ENCODE measurements around the gene SCFD2.

Gene SCFD2

DNA sequence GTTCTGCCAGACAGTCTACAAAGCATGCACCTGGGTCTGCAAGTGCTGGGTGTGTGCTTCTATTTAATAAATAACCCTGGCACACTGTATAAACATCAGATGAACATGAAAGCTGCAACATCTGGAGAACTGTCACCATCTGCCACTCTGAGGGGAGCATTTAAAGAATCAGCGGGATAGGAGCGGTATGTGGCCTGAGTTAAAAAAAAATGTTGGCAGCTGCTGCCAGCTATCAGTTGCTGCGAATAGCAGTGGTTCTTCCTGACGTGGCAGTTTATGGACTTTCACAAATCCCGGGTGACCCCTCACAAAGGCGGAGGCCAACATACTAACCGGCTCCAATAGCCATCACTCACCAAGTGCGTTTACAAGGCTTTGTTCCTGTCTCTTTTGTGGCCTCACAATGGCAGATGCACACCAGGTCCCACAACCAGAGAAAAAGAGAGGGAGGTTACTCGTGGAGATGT lies 408.6 kb downstream of the SCFD2 start:
- DNase-seq (ENCODE audit: low read depth in 2 of 2): no peak

DNA sequence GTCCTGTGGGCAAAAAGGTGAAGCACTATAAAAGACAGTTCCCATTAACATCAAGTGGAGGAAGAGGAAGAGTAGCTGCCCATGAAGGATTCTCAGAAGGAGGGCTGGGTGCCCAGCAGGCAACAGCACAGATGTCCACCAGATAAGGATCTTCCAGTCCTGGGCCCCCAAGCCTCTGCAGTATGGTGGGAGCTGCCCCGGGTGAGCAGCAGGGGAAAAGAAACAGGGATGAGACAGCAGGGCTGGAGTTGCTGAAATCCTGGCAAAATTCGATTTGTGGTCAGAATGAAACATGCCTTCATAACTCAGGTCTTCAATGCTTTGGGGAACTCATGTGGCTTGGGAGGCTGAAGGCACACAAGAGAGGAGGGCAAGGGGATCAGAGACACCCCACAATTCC lies 409.2 kb downstream of the SCFD2 start:
- DNase-seq (ENCODE audit: low read depth in 2 of 2): no peak

DNA sequence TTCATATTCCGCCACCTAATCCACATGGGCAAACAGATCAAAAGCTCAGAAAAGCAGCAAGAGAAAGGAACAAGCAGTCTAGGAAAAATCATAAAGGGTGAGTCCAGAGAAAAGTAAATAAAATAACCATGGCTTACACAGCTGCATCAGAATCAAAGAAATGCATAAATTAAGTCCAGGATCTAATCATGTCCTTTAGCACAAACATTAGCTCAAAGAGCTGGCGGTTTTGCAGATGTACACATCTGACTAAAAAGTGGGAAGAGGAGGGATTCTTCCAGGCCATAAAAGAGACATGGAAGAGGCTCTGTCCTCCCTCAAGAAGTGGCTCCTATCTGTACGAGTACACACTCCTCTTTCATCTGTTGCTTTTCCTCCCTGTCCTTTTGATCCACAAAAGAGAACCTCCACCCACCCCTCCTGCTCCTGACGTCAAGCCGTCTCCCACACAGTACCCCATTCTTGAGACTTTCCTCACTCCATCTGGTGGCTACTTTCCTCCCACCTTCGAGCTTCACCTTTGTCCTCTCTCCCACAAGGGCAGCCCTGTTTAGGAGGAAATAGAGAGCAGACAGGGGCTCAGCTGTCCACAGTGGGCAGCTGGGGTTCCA lies 411.2 kb downstream of the SCFD2 start:
- no peak for DNase-seq (ENCODE audit: low read depth in 2 of 2)

DNA sequence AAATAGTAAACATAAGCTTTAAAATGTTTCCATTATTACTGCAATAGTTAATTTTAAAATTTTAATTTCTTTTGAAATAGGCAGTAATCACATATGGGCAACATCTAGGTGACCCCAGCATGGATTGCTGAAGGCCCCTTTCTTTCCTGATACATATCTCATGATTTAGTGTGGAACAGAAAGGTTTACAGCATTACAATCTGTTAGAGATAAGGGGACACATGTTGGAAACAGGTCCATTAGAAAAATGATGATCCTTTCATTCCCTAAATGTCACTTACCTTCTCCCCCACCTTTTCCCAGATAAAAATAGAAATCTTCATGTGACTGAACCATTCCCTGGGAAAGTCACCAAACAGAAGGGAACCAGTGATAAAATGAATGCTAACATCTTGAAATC lies 413.3 kb downstream of the SCFD2 start:
- DNase-seq (ENCODE audit: low read depth in 2 of 2): no peak

GRCh38 chr4:52951016-52951415 lies 414.8 kb downstream of the SCFD2 start:
- no peak for DNase-seq (ENCODE audit: low read depth in 2 of 2)

DNA sequence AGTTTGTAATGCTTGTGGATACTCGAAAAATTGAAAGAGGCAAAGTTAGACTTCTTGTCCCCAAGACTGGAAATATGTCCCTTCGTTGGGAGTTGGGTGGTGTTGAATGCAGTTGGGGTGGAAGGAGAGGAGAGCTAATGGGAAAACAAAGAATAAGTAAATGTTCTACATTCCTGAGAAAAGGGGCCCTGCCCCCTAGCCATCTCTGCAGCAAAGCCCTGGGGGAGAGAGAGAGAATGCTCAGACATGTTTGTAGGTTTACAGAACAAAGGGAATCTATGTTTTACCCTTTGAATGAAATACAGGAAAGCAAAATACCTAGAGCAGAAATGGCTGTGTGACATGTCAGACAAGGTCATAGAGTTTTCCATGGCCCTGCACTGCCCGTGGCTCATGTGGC lies 415.6 kb downstream of the SCFD2 start:
- DNase-seq (ENCODE audit: low read depth in 2 of 2): no peak

- no peak for DNase-seq (ENCODE audit: low read depth in 2 of 2)
These were observed 416.5 kb downstream of the SCFD2 start for GRCh38 chr4:52949336-52949735.

DNA sequence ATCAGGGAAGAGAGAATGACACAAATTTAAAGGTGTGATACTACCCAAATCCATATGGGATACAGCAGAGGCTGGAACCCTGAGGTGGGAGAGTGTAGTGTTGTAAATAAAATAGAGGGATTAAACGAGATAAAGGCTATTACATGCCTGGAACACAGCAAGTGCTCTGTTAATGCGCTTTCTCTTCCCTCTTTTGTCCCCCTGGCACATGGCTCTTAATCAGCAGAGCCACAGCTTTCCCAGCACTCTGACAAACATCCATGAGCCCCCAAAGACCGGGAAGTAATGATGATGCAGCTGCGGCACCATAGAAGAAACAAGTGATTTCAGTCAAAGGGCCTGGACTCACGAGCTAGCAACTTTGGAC lies 417.8 kb downstream of the SCFD2 start:
- no peak for DNase-seq (ENCODE audit: low read depth in 2 of 2)

GRCh38 chr4:52947401-52948056 lies 418.3 kb downstream of the SCFD2 start:
- no peak for DNase-seq (ENCODE audit: low read depth in 2 of 2)

- DNase-seq (ENCODE audit: low read depth in 2 of 2): no peak
These were observed 419.0 kb downstream of the SCFD2 start for GRCh38 chr4:52946855-52947254.

GRCh38 chr4:52945982-52946381 lies 419.9 kb downstream of the SCFD2 start:
- no peak for DNase-seq (ENCODE audit: low read depth in 2 of 2)

- DNase-seq (ENCODE audit: low read depth in 2 of 2): no peak
These were observed 420.4 kb downstream of the SCFD2 start for GRCh38 chr4:52945326-52945898.

- DNase-seq (ENCODE audit: low read depth in 2 of 2): no peak
These were observed 422.2 kb downstream of the SCFD2 start for GRCh38 chr4:52943677-52944076.

DNA sequence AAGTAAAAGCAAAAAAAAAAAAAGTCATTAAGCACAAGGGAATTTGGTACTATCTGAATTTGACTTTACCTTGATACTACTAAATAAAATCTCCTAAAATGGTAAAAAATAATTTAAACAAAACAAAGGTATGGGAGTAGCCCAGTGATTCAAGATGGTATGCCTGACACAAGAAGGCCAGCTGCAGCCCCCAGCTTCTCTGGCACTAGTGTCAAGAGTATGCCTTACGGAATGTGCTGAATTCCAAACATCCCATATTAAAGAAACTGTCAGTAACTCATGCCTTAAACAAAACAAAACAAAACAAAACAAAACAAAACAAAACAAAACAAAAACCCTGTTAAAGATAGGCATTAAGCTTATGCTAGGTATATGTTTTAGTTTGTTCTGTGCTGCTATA lies 422.9 kb downstream of the SCFD2 start:
- DNase-seq (ENCODE audit: low read depth in 2 of 2): no peak

- DNase-seq (ENCODE audit: low read depth in 2 of 2): no peak
These were observed 424.4 kb downstream of the SCFD2 start for GRCh38 chr4:52941450-52941849.

- DNase-seq (ENCODE audit: low read depth in 2 of 2): no peak
These were observed 426.1 kb downstream of the SCFD2 start for GRCh38 chr4:52939739-52940138.

- DNase-seq (ENCODE audit: low read depth in 2 of 2): no peak
These were observed 426.5 kb downstream of the SCFD2 start for GRCh38 chr4:52939325-52939724.

- no peak for DNase-seq (ENCODE audit: low read depth in 2 of 2)
These were observed 428.0 kb downstream of the SCFD2 start for GRCh38 chr4:52937829-52938228.

DNA sequence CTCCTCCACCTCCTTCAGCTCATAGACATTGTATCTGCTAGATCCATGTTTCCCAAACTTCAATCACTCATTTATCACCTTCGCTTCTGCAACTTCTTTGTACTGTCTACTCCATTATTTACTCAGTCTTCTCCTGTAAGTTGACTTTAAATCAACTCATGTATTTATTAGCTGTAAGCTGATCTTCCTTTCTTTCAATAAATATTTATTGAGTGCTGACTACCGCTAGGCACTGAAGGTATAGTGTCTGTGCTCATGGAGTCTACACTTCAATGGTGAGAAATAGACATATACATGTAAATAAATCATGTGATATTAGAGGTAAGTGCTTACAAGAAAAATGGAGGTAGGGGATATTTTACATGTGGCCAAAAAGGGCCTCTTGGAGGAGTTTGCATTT lies 429.1 kb downstream of the SCFD2 start:
- DNase-seq (ENCODE audit: low read depth in 2 of 2): no peak

DNA sequence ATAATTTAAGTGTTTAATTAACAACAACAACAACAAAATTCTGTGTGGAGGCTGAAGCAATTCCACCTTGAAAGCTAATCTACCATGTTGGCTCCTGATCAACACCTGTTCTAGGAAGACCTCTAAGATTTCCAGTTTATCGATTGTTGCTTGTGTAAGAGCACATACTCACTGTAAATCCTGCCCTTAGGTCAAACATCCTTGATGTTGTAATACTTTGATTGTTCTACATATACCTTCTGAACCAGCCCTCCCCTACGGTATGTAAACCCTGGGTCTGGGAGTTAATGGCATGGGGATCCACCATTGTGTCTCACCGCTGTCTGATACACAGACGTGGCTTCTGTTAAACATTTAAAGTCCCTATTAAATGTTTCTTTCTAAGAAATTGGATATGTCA lies 430.5 kb downstream of the SCFD2 start:
- no peak for DNase-seq (ENCODE audit: low read depth in 2 of 2)

- no peak for DNase-seq (ENCODE audit: low read depth in 2 of 2)
These were observed 432.1 kb downstream of the SCFD2 start for GRCh38 chr4:52933738-52934137.

DNA sequence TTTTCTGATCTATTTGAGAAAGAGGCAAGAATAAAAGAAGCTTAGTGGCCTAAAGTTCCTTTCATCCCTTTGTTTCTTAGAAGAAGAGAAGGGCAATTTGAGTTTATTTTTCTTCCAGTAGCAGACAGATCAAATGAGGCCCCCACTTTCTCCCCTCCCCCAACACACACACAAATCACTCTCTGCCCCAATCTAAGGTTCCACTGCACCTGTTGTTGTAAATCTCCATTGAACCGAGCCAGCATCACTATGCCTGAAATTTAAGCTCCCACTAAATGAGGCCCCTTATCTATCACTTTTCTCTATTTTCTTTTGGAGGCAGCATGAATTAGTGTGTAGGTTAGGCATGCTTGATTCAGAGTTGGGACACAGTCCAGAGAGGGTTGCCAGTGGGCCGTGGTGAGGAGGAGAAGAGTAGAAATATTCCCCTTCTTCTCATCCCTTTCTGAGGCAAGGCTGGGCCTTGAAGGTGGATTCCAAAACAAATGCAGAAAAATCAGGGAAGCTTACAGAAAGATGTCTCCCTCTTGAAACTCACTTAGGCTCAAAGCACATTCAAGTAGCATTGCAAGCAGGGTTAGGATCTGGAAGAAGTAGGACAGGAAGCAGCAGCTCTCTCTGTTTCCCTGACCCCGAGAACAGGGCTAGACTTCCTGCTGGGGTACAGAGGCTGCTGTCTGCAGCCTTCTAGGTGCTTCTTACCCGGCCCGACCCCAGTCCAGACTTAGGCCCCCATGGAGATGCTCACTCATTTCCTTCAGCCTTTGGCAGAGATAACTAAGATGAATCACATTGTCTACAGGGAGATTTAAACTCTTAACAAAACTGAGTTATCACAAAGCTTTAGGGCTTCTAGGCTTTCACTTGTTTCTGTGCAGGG lies 433.0 kb downstream of the SCFD2 start:
- DNase-seq (ENCODE audit: low read depth in 2 of 2): no peak

GRCh38 chr4:52931243-52931642 lies 434.6 kb downstream of the SCFD2 start:
- no peak for DNase-seq (ENCODE audit: low read depth in 2 of 2)
